ENCODE data around the gene TMTC2. TPM values are rescaled to one million over a fixed set of nuclear protein-coding genes. Genes with fewer than 3 reads are reported as not detected.
A peak's percentile ranks its signal among the peaks of the same experiment; 100 is the strongest.

The TMTC2 gene
- total RNA-seq, 6 experiments from 2014 or later: 0.75 to 3.2 (median 1.1) TPM

DNA sequence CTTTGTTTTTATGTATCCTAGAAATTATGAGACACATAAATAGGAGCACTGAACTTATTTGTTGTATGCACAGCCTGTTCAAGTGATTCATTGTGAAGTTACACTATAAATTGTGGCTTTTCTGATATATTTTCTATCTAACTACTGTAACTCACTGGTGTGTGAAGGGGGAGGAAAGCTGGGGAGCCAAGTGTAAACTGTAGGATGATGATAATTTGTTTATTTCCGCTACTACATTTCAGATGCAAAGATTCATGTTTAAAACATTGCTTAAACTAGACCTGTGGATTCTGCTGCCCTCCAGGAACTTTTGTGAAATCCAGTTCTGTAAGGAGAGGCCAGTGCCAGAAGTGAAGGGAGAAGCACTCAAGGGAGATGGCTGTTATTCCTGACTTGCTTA is 3.3 kb downstream of the TMTC2 start:
- Mint-ChIP-seq H3K27me3 (ENCODE audit: insufficient read depth) (peaks cover 2% of the 10 kb centered on the region; the same call in 1 of the 2 replicates), H3K4me1 (ENCODE audit: low read depth) (peaks cover 20% of the 10 kb centered on the region), H3K9me3 (no peaks in the 10 kb centered on the region), H3K27ac (no peak overlapping the region), H3K36me3 (ENCODE audit: low read depth) (no peaks in the 10 kb centered on the region), H3K4me3 (no peak overlapping the region)
- TF ChIP-seq CTCF (IDR thresholded peaks at IDR 0.05): no peak
- no peak for DNase-seq

DNA sequence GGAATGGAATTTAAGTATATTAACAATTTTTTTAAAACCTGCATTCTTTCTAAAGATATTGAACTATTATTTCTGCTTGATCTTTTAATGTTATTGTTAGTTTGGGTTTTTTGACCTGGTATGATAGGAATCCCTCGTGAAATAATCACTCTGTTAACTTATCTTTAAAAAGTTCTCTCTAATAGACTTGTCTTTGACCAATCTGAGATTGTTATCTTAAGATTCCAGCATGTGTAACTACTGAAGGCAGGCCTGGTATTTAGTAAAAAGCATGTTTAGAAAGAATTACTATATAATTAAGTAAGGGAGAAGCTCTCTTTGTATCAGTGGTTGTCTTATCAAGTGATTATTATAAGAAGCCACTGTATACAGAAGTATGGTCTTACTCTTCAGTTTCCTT is 4.8 kb downstream of the TMTC2 start:
- Mint-ChIP-seq H3K4me1 (ENCODE audit: low read depth) (peaks cover 28% of the 10 kb centered on the region), H3K4me3 (no peak overlapping the region), H3K27ac (no peak overlapping the region), H3K9me3 (no peaks in the 10 kb centered on the region), H3K27me3 (ENCODE audit: insufficient read depth) (peaks cover 2% of the 10 kb centered on the region; the same call in 1 of the 2 replicates), H3K36me3 (ENCODE audit: low read depth) (no peaks in the 10 kb centered on the region)
- no peak for TF ChIP-seq CTCF (IDR thresholded peaks at IDR 0.05)
- DNase-seq: no peak

DNA sequence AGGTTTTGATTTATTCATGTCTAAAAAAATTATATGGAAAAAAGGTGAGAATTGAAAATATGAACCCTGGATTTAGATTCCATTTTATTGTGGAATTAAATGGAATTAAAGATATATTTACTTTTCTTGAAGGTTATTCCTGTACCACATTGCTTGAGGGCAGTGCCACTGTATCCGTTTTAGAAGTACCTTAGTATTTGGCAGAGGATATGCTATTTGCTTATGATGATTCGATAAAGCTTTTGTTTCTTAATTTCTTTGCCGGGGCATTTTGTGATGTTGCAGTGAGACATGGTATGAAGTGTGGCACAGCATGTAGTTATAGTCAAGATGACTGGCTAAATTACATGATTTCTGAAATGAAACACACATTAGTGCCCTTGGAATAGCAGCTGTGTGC is 7.6 kb downstream of the TMTC2 start:
- no peak for DNase-seq
- Mint-ChIP-seq H3K27ac (no peak overlapping the region), H3K27me3 (ENCODE audit: insufficient read depth) (no peaks in the 10 kb centered on the region), H3K4me3 (no peak overlapping the region), H3K36me3 (ENCODE audit: low read depth) (no peaks in the 10 kb centered on the region), H3K9me3 (no peaks in the 10 kb centered on the region), H3K4me1 (ENCODE audit: low read depth) (peaks cover 16% of the 10 kb centered on the region; the same call in 1 of the 2 replicates)
- TF ChIP-seq CTCF (IDR thresholded peaks at IDR 0.05): no peak

- no peaks in the 10 kb centered on the region for H3K27me3 Mint-ChIP-seq (ENCODE audit: insufficient read depth)
- TF ChIP-seq CTCF (IDR thresholded peaks at IDR 0.05): no peak
- no peaks in the 10 kb centered on the region for H3K9me3 Mint-ChIP-seq
- no peaks in the 10 kb centered on the region for H3K36me3 Mint-ChIP-seq (ENCODE audit: low read depth)
- H3K4me1 Mint-ChIP-seq (ENCODE audit: low read depth): peaks cover 16% of the 10 kb centered on the region; the same call in 1 of the 2 replicates
- H3K27ac Mint-ChIP-seq: no peak overlapping the region
- peak; percentile 12 for DNase-seq
- H3K4me3 Mint-ChIP-seq: no peak overlapping the region
These were observed 8.3 kb downstream of the TMTC2 start for GRCh38 chr12:82694970-82695369.

DNA sequence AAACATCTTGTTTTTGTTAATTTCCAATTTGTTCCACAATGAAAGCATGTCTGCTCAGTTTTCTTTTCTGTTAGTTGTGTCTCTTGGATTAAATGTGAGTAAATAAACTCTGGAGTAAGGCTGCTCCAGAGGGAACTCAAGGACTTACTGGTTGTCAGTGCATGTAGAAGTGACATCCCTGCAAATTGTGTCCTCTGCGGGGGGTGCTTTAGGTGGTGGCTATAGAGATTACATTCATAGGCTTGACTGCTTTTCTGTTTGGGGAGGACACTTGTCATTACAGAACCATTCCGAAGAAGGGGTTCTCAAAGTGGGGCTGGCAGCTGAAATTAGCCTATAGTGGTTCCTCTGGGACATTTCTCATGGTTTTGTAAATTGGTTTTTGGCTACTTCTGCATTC is 8.8 kb downstream of the TMTC2 start:
- H3K4me3 Mint-ChIP-seq: no peak overlapping the region
- peaks cover 16% of the 10 kb centered on the region; the same call in 1 of the 2 replicates for H3K4me1 Mint-ChIP-seq (ENCODE audit: low read depth)
- no peaks in the 10 kb centered on the region for H3K27me3 Mint-ChIP-seq (ENCODE audit: insufficient read depth)
- no peak overlapping the region for H3K27ac Mint-ChIP-seq
- no peaks in the 10 kb centered on the region for H3K36me3 Mint-ChIP-seq (ENCODE audit: low read depth)
- no peak for DNase-seq
- no peak for TF ChIP-seq CTCF (IDR thresholded peaks at IDR 0.05)
- H3K9me3 Mint-ChIP-seq: no peaks in the 10 kb centered on the region

- Mint-ChIP-seq H3K27ac (no peak overlapping the region), H3K4me1 (ENCODE audit: low read depth) (peaks cover 16% of the 10 kb centered on the region; the same call in 1 of the 2 replicates), H3K4me3 (no peak overlapping the region), H3K27me3 (ENCODE audit: insufficient read depth) (no peaks in the 10 kb centered on the region), H3K36me3 (ENCODE audit: low read depth) (no peaks in the 10 kb centered on the region), H3K9me3 (no peaks in the 10 kb centered on the region)
- no peak for TF ChIP-seq CTCF (IDR thresholded peaks at IDR 0.05)
- no peak for DNase-seq
These were observed 9.8 kb downstream of the TMTC2 start for GRCh38 chr12:82696543-82696942.
